GM19238 (cell line): Measurements from ENCODE around the gene SRP14.
A peak's percentile ranks its signal among the peaks of the same experiment; 100 is the strongest.
"Not testable (repeated sequence)": the region's sequence is repeated elsewhere in the genome, so short reads cannot be mapped to it uniquely, and the experiment has no call there.

ENCODE experiments used
- DNase-seq: peaks from one replicate; pipeline ENCODE4 v3.0.0; 2011; ENCODE audit warnings: low spot score; ENCODE audit not compliant: insufficient read length

The SRP14 gene

GRCh38 chr15:40051616-40052415 is 12.8 kb upstream of the SRP14 start:
- DNase-seq, result no peak

DNA sequence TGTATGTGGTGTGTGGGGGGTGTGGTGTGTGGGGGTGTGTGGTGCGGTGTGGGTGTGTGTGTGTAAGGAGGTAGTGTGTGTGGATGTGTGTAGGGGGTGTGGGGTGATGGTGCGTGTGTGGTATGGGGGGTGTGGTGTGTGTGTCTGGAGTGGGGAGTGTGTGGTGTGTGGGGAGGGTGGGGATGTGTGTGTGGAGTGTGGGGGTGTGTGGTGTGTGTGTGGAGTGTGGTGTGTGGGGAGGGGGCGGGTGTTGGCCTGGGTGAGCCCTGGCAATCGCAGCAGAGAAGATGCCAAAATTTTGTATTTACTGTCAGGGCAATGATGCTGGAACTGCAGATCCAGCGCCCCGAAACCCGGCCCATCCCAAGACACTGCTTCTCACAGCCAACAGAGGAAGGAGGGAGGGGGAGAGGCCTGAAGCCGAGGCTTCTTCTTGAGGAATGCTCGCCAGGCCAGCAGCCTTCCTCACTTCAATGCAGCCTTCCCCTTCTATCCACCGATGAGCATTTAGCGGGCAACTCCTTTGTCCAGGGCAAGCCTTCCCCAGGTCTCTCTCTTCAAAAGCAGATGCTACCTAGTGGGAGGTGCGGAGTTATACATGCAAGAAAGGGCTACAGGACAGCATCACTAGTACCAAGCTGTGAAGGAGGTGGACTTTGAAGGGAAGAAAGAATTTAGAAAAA is 11.9 kb upstream of the SRP14 start:
- DNase-seq, result no peak

DNA sequence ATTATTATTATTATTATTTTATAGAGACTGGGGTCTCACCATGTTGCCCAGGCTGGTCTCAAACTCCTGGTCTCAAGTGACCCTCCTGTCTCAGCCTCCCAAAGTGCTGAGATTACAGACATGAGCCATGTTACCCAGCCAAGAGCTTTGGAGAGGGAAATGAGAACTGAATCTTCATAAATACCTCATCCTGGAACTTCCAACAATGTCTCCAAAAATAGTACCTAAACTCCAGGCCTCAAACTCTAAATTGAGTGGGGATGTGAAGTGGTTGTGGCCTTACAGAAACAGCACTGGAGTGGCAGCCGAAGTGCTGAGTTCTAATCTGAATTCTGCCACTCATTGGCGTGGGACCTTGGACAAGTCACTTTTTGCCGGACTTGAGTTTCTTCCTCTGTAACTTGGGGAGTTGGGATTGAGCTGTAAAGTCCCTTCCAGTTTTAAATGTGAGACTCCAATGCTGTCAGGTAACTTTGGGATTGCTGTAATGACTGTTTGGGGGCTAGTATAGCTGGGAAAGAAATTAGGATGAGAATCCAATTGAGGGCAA is 10.0 kb upstream of the SRP14 start:
- DNase-seq, result no peak

DNA sequence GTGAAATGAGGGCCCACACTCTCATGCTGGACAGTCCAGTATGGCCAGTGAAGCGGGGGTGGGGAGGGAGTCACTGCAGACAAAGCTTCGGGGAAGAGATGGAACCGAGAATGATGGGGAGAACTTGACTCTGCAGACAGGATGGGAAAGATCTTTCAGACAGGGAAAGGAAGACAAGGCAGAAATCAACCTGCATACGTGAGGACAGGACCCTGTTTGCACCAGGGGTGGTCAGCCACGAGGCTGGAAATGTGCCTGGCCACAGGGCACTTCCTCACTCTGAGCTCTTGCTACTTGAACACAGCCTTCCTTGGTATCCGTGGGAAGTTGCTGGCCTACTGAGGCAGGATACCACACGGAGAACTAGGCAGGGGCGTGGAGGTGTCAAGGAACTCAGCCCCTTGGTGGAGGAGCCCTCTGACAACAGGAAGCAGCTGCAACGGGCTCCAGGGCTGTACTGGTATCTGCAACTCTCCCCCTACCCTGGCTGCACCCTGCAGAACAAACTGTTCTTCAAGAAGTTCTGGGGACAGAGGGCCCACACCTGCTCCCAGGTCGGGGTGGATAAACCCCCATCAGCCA is 9.3 kb upstream of the SRP14 start:
- peak; percentile 60 for DNase-seq

- DNase-seq, result peak; percentile 74
These were observed 8.6 kb upstream of the SRP14 start for GRCh38 chr15:40047415-40048210.

DNA sequence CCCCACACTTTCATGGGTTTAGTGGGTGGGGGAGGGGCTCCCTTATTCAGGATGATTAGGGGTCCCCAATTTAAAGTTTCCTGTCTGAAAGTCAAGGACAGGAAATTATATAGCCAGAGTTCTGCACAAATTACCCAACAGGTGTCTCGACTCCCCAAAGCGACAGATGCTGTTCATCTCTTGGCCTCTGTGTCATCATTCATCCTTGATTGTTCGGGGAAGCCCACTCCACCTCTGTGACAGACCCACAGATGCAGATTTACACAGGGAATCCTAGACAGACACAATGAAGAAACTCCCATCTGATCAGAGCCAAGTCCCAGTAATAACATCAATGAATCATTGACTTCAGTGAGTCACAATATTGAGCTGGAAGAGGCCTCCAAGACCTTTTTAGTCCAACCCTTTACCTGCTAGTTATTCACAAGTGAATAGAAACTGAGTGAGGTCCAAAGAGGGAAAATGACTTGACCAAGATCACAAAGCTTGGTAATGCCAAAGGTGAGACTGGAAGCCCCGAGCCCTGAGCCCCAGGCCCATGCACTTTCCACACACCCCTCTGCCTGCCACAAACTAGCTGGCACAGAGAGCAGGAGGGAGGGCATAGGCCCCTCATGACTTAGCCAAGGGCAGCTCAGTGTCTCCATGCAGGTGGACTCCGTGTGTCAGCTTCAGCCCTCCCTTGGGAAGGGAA is 7.9 kb upstream of the SRP14 start:
- DNase-seq, result no peak

GRCh38 chr15:40045572-40046217 is 6.7 kb upstream of the SRP14 start:
- DNase-seq, result no peak

- peak; percentile 82 for DNase-seq
These were observed 6.0 kb upstream of the SRP14 start for GRCh38 chr15:40044717-40045571.

GRCh38 chr15:40043927-40044716 is 5.1 kb upstream of the SRP14 start:
- no peak for DNase-seq

DNA sequence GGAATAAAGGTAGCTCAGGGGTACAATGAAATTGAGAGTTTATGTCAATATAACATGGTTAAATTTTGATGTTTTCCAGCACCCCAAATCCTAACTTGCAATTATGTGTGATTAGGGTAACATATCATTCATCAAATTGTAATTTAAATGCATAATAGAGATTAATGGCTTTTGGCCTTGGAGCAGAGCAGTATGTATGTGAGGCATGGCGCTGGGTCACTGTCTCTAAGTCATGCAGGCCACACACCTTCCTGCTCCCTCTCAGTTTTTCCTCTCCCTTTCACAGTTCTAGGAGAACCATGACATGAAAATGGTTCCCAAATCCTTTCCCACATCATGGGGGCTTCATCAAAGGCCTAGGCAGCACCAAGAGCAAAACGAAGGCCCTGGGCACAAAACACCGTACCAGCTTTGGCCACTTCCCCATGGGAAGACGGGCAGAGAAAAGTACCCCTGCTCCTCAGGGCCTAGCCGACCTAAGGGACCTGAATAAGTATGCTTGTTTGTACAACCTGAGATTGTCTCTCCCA is 3.9 kb upstream of the SRP14 start:
- DNase-seq, result no peak

DNA sequence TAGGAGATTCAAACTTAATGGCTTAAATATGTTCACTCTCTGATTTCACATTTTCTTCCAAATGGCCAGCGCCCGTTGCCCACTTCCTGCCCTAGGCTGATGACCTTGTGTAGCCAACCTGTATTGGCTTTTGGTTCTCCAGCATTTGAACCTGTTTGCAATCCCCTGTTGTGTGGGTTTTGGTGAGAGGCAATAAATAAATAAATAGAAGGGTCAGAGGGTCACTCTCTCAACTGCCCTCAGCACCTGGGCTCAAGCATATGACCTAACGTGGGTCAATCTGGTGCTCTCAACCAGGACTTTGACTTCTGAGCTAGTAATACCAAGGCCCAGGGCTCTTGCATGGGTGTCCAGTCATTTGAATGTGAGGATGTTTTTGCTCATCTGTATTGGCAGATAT is 1.8 kb upstream of the SRP14 start:
- DNase-seq, result no peak

- DNase-seq, result no peak
These were observed 1.3 kb upstream of the SRP14 start for GRCh38 chr15:40040293-40040635.

- no peak for DNase-seq
These were observed 725 bp downstream of the SRP14 start for GRCh38 chr15:40038275-40038637.

GRCh38 chr15:40037721-40038120 is 1.3 kb downstream of the SRP14 start:
- no peak for DNase-seq

DNA sequence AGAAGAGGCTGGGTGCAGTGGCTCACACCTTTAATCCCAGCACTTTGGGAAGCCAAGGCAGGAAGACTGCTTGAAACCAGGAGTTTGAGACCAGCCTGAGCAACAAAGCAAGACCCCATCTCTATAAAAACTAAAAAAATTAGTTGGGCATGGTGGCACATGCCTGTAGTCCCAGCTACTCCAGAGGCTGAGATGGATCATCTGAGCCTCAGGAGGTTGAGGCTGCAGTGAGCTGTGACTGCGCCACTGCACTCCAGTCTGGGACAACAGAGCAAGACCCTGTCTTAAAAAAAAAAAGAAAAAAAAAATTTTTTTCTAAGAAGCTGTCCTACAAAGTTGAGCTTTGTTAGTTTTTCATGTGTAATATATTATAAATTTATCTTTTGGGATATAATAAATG is 3.8 kb downstream of the SRP14 start:
- not testable (repeated sequence) for DNase-seq

GRCh38 chr15:40034186-40034946 is 4.6 kb downstream of the SRP14 start:
- no peak for DNase-seq

- DNase-seq, result no peak
These were observed 6.7 kb downstream of the SRP14 start for GRCh38 chr15:40032125-40032839.
